ENCODE results near the gene DNAH14. TPM values are rescaled to one million over a fixed set of nuclear protein-coding genes. Genes with fewer than 3 reads are reported as not detected.
A peak's percentile ranks its signal among the peaks of the same experiment; 100 is the strongest.
"Not testable (repeated sequence)": the region's sequence is repeated elsewhere in the genome, so short reads cannot be mapped to it uniquely, and the experiment has no call there.

DNAH14 gene
- total and polyA plus RNA-seq, 2 experiments from 2014 or later = 55.3 to 80.2 TPM

DNA sequence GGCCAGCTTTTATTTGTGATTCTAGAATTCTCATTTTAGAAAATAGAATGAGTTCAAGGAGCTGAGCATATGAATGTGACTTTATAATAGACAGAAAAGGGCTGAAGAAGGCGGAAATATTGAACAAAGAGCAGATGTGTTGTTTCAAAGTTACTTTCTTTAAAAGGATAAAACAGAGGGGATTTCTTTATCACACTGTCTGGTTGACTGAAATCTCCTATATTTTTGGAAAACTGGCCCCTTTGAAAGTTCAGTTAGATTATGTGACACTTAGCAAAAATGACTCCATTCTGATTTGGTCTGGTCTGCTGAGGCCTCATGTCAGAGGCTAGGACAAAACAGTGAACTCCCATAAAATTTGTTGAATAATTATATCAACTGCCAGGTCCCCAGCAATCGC is 46.4 kb upstream of the DNAH14 start:
- H4K20me1 ChIP-seq (replicated peaks; ENCODE audit: insufficient read depth) = no peaks in the 10 kb centered on the region
- H3K4me3 Mint-ChIP-seq = no peak overlapping the region
- H3K27ac Mint-ChIP-seq = no peak overlapping the region; the same call in 1 of the 2 replicates
- DNase-seq (ENCODE audit: low spot score) (no peak), ATAC-seq (no peak)
- H3K36me3 ChIP-seq (ENCODE audit: insufficient read depth) = no peaks in the 10 kb centered on the region
- peaks cover 20% of the 10 kb centered on the region for H3K36me3 Mint-ChIP-seq (ENCODE audit: low read depth)
- H3K4me3 ChIP-seq = no peak overlapping the region
- no peak for TF ChIP-seq NANOG (IDR thresholded peaks at IDR 0.05; ENCODE audit: borderline replicate concordance)
- TF ChIP-seq, protein P1, sequence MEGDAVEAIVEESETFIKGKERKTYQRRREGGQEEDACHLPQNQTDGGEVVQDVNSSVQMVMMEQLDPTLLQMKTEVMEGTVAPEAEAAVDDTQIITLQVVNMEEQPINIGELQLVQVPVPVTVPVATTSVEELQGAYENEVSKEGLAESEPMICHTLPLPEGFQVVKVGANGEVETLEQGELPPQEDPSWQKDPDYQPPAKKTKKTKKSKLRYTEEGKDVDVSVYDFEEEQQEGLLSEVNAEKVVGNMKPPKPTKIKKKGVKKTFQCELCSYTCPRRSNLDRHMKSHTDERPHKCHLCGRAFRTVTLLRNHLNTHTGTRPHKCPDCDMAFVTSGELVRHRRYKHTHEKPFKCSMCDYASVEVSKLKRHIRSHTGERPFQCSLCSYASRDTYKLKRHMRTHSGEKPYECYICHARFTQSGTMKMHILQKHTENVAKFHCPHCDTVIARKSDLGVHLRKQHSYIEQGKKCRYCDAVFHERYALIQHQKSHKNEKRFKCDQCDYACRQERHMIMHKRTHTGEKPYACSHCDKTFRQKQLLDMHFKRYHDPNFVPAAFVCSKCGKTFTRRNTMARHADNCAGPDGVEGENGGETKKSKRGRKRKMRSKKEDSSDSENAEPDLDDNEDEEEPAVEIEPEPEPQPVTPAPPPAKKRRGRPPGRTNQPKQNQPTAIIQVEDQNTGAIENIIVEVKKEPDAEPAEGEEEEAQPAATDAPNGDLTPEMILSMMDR (conservative IDR thresholded peaks at IDR 0.05; ENCODE audit: low read depth in 2 of 2) = no peak
- no peak for TF ChIP-seq ZNF331 (CRISPR knock-in tag; IDR thresholded peaks at IDR 0.05; ENCODE audit: low read depth)
- H3K79me2 ChIP-seq (replicated peaks; ENCODE audit: insufficient read depth) = no peaks in the 10 kb centered on the region
- no peak overlapping the region for H2AFZ ChIP-seq
- no peaks in the 10 kb centered on the region for H3K27me3 ChIP-seq (ENCODE audit: insufficient read depth)
- no peaks in the 10 kb centered on the region for H3K9me2 ChIP-seq (ENCODE audit: insufficient read depth)
- no peak overlapping the region for H3K4me2 ChIP-seq
- peaks cover 53% of the 10 kb centered on the region for H3K4me1 Mint-ChIP-seq
- H3K9me3 Mint-ChIP-seq = peaks cover 20% of the 10 kb centered on the region
- H3K4me1 ChIP-seq (ENCODE audit: insufficient read depth) = peaks cover 45% of the 10 kb centered on the region
- no peak overlapping the region for H3K27ac ChIP-seq (ENCODE audit: low read depth)
- H3K27me3 Mint-ChIP-seq (ENCODE audit: insufficient read depth, low read depth, poor library complexity) = peaks cover 14% of the 10 kb centered on the region
- H3F3A ChIP-seq (replicated peaks; ENCODE audit: low read depth) = no peaks in the 10 kb centered on the region

- Histone ChIP-seq H3K79me2 (replicated peaks; ENCODE audit: insufficient read depth) (no peaks in the 10 kb centered on the region), H3K9me2 (ENCODE audit: insufficient read depth) (no peaks in the 10 kb centered on the region), H2AFZ (no peak overlapping the region), H3K4me1 (ENCODE audit: insufficient read depth) (peaks cover 39% of the 10 kb centered on the region), H3K4me2 (peak overlapping the region; percentile 58; the same call in 1 of the 2 replicates), H3K27ac (ENCODE audit: low read depth) (peak overlapping the region; percentile 4; the same call in 1 of the 2 replicates), H3K27me3 (ENCODE audit: insufficient read depth) (no peaks in the 10 kb centered on the region), H3K36me3 (ENCODE audit: insufficient read depth) (no peaks in the 10 kb centered on the region), H3K4me3 (no peak overlapping the region), H3F3A (replicated peaks; ENCODE audit: low read depth) (no peaks in the 10 kb centered on the region), H4K20me1 (replicated peaks; ENCODE audit: insufficient read depth) (no peaks in the 10 kb centered on the region)
- peaks cover 20% of the 10 kb centered on the region for H3K9me3 Mint-ChIP-seq
- H3K4me1 Mint-ChIP-seq = peaks cover 49% of the 10 kb centered on the region
- ATAC-seq = peak; percentile 29
- peaks cover 14% of the 10 kb centered on the region for H3K27me3 Mint-ChIP-seq (ENCODE audit: insufficient read depth, low read depth, poor library complexity)
- TF ChIP-seq STAT1 (IDR thresholded peaks at IDR 0.05; ENCODE audit: unreplicated experiment) = no peak
- TF ChIP-seq, protein P2, sequence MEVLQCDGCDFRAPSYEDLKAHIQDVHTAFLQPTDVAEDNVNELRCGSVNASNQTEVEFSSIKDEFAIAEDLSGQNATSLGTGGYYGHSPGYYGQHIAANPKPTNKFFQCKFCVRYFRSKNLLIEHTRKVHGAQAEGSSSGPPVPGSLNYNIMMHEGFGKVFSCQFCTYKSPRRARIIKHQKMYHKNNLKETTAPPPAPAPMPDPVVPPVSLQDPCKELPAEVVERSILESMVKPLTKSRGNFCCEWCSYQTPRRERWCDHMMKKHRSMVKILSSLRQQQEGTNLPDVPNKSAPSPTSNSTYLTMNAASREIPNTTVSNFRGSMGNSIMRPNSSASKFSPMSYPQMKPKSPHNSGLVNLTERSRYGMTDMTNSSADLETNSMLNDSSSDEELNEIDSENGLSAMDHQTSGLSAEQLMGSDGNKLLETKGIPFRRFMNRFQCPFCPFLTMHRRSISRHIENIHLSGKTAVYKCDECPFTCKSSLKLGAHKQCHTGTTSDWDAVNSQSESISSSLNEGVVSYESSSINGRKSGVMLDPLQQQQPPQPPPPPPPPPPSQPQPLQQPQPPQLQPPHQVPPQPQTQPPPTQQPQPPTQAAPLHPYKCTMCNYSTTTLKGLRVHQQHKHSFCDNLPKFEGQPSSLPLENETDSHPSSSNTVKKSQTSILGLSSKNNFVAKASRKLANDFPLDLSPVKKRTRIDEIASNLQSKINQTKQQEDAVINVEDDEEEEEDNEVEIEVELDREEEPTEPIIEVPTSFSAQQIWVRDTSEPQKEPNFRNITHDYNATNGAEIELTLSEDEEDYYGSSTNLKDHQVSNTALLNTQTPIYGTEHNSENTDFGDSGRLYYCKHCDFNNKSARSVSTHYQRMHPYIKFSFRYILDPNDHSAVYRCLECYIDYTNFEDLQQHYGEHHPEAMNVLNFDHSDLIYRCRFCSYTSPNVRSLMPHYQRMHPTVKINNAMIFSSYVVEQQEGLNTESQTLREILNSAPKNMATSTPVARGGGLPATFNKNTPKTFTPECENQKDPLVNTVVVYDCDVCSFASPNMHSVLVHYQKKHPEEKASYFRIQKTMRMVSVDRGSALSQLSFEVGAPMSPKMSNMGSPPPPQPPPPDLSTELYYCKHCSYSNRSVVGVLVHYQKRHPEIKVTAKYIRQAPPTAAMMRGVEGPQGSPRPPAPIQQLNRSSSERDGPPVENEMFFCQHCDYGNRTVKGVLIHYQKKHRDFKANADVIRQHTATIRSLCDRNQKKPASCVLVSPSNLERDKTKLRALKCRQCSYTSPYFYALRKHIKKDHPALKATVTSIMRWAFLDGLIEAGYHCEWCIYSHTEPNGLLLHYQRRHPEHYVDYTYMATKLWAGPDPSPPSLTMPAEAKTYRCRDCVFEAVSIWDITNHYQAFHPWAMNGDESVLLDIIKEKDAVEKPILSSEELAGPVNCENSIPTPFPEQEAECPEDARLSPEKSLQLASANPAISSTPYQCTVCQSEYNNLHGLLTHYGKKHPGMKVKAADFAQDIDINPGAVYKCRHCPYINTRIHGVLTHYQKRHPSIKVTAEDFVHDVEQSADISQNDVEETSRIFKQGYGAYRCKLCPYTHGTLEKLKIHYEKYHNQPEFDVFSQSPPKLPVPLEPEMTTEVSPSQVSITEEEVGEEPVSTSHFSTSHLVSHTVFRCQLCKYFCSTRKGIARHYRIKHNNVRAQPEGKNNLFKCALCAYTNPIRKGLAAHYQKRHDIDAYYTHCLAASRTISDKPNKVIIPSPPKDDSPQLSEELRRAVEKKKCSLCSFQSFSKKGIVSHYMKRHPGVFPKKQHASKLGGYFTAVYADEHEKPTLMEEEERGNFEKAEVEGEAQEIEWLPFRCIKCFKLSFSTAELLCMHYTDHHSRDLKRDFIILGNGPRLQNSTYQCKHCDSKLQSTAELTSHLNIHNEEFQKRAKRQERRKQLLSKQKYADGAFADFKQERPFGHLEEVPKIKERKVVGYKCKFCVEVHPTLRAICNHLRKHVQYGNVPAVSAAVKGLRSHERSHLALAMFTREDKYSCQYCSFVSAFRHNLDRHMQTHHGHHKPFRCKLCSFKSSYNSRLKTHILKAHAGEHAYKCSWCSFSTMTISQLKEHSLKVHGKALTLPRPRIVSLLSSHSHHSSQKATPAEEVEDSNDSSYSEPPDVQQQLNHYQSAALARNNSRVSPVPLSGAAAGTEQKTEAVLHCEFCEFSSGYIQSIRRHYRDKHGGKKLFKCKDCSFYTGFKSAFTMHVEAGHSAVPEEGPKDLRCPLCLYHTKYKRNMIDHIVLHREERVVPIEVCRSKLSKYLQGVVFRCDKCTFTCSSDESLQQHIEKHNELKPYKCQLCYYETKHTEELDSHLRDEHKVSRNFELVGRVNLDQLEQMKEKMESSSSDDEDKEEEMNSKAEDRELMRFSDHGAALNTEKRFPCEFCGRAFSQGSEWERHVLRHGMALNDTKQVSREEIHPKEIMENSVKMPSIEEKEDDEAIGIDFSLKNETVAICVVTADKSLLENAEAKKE (CRISPR knock-in tag; IDR thresholded peaks at IDR 0.05) = 0 out of 2 replicates have a peak, but pooled peaks have one; percentile 20
- no peak overlapping the region for H3K27ac Mint-ChIP-seq
- DNase-seq (ENCODE audit: low spot score) = peak; percentile 31
- no peak overlapping the region for H3K4me3 Mint-ChIP-seq
- H3K36me3 Mint-ChIP-seq (ENCODE audit: low read depth) = peaks cover 20% of the 10 kb centered on the region
Observed at GRCh38 chr1:224884361-224884801, 45.1 kb upstream of the DNAH14 start.

DNA sequence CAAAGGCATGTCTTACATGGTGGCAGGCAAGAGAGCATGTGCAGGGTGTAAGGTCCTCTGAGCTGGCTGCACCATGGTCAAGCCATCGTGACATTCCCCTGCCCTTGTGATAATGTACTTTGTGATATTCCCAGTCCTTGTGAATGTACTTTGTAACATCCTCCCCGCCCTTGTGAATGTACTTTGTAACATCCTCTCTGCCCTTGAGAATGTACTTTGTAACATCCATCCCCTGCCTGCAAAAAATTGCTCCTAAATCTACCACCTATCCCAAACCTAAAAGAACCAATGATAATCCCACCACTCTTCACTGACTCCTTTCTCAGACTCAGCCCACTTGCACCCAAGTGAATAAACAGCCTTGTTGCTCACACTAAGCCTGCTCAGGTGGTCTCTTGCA is 44.1 kb upstream of the DNAH14 start:
- H4K20me1 ChIP-seq (replicated peaks; ENCODE audit: insufficient read depth); H3K4me3 ChIP-seq; H3K27ac Mint-ChIP-seq; H3K36me3 ChIP-seq (ENCODE audit: insufficient read depth); DNase-seq (ENCODE audit: low spot score); H3K27ac ChIP-seq (ENCODE audit: low read depth); H3K4me3 Mint-ChIP-seq; ATAC-seq; H3K27me3 ChIP-seq (ENCODE audit: insufficient read depth); H3K4me2 ChIP-seq; H3F3A ChIP-seq (replicated peaks; ENCODE audit: low read depth); H3K9me2 ChIP-seq (ENCODE audit: insufficient read depth); H2AFZ ChIP-seq; H3K79me2 ChIP-seq (replicated peaks; ENCODE audit: insufficient read depth): not testable (repeated sequence)
- Mint-ChIP-seq H3K27me3 (ENCODE audit: insufficient read depth, low read depth, poor library complexity) (peaks cover 14% of the 10 kb centered on the region), H3K36me3 (ENCODE audit: low read depth) (peaks cover 20% of the 10 kb centered on the region), H3K4me1 (peaks cover 40% of the 10 kb centered on the region), H3K9me3 (peaks cover 20% of the 10 kb centered on the region)
- H3K4me1 ChIP-seq (ENCODE audit: insufficient read depth) = peaks cover 29% of the 10 kb centered on the region

Measured in GM23338 (cell line).